IMR-90 (cell line): ENCODE measurements around the gene CCDC7. TPM values are rescaled to one million over a fixed set of nuclear protein-coding genes. Genes with fewer than 3 reads are reported as not detected.

Experiments
- ATAC-seq: fragments of 200-7000 bp; cut with Tn5 transposase; 2 replicates; pipeline ENCODE4 v1.9.1; 2020; ENCODE audit warnings: low read depth, mild to moderate bottlenecking, moderate library complexity
- BruUV-seq: library from RNA; stranded (reverse); fragments of 400-500 nt; replicated peaks from 2 replicates; lab custom pipeline; 2021; lab: Mats Ljungman, UMichigan
- CTCF ChIA-PET: fragments of 300-600 bp; formaldehyde crosslinking; extraction: SDS; loops from one replicate; lab custom pipeline; 2021; ENCODE audit warnings: antibody characterized with exemption; lab: Yijun Ruan, JAX
- POLR2A ChIA-PET: fragments of 300-600 bp; sonication (Branson Sonifier 250); formaldehyde crosslinking; loops from one replicate; lab custom pipeline; 2022; ENCODE audit warnings: antibody characterized with exemption; ENCODE audit not compliant: unreplicated experiment; lab: Charles Lee
- DNase-seq: peaks from one replicate; pipeline ENCODE4 v3.0.0; 2013
- H2AFZ ChIP-seq: replicated peaks from 2 replicates; pipeline ENCODE3; 2013; ENCODE audit warnings: low read length, mild to moderate bottlenecking; ENCODE audit not compliant: poor library complexity
- H2AK5ac ChIP-seq: 2 replicates; pipeline ENCODE4 v1.6.1; 2013; ENCODE audit warnings: low read depth, low read length, inconsistent platforms
- H2AK9ac ChIP-seq: replicated peaks from 2 replicates; pipeline ENCODE3; 2013; ENCODE audit warnings: mild to moderate bottlenecking, low read depth, low read length, moderate library complexity; ENCODE audit not compliant: poor library complexity
- H2BK120ac ChIP-seq: 2 replicates; pipeline ENCODE4 v1.6.1; 2013; ENCODE audit warnings: low read depth, low read length, inconsistent platforms
- H2BK15ac ChIP-seq: 3 replicates; pipeline ENCODE4 v1.6.1; 2013; ENCODE audit warnings: low read depth, low read length, inconsistent platforms
- H2BK20ac ChIP-seq: 2 replicates; pipeline ENCODE4 v1.6.1; 2013; ENCODE audit warnings: low read depth, mild to moderate bottlenecking, inconsistent platforms, low read length, moderate library complexity
- H2BK5ac ChIP-seq: 2 replicates; pipeline ENCODE4 v1.6.1; 2013; ENCODE audit warnings: mild to moderate bottlenecking, low read depth, low read length, inconsistent platforms; ENCODE audit not compliant: poor library complexity, severe bottlenecking
- H3K14ac ChIP-seq: replicated peaks from 2 replicates; pipeline ENCODE4 v1.6.1; 2013; ENCODE audit warnings: low read depth, low read length, inconsistent platforms
- H3K18ac ChIP-seq: 2 replicates; pipeline ENCODE4 v1.6.1; 2013; ENCODE audit warnings: low read depth, low read length, control low read depth
- H3K23ac ChIP-seq: 2 replicates; pipeline ENCODE4 v1.6.1; 2013; ENCODE audit warnings: low read depth, low read length, inconsistent platforms
- H3K27ac ChIP-seq: 2 replicates; pipeline ENCODE4 v1.5.1; 2013; ENCODE audit warnings: mild to moderate bottlenecking, control low read depth, low read length; ENCODE audit not compliant: insufficient read depth
- H3K27me3 ChIP-seq: 2 replicates; pipeline ENCODE4 v1.6.1; 2013; ENCODE audit warnings: low read length; ENCODE audit not compliant: control insufficient read depth, insufficient read depth
- H3K36me3 ChIP-seq: 2 replicates; pipeline ENCODE4 v1.6.1; 2013; ENCODE audit warnings: low read length, mixed read lengths; ENCODE audit not compliant: control insufficient read depth, insufficient read depth
- H3K4ac ChIP-seq: 2 replicates; pipeline ENCODE4 v1.6.1; 2013; ENCODE audit warnings: low read depth, low read length, inconsistent platforms
- H3K4me1 ChIP-seq: 2 replicates; pipeline ENCODE4 v1.6.1; 2013; ENCODE audit warnings: low read length, mixed read lengths; ENCODE audit not compliant: control insufficient read depth, insufficient read depth
- H3K4me2 ChIP-seq: 2 replicates; pipeline ENCODE4 v1.6.1; 2013; ENCODE audit warnings: low read depth, mild to moderate bottlenecking, control low read depth, low read length, moderate library complexity
- H3K4me3 ChIP-seq: 2 replicates; pipeline ENCODE4 v1.5.1; 2013; ENCODE audit warnings: low read depth, mild to moderate bottlenecking, control low read depth, low read length, moderate library complexity; ENCODE audit not compliant: insufficient read depth
- H3K56ac ChIP-seq: 2 replicates; pipeline ENCODE4 v1.6.1; 2013; ENCODE audit warnings: low read length, inconsistent platforms; ENCODE audit not compliant: insufficient read depth; ENCODE audit errors: extremely low read depth
- H3K79me1 ChIP-seq, 2 experiments: 2 replicates each; pipeline ENCODE4 v1.6.1; 2013; ENCODE audit warnings: low read length in 2 of 2, inconsistent platforms in 1 of 2, low read depth in 1 of 2
- H3K9ac ChIP-seq: 2 replicates; pipeline ENCODE4 v1.6.1; 2013; ENCODE audit warnings: low read depth, low read length, control low read depth
- H3K9me1 ChIP-seq: 2 replicates; pipeline ENCODE4 v1.6.1; 2013; ENCODE audit warnings: low read length, inconsistent platforms; ENCODE audit not compliant: insufficient read depth
- H3K9me3 ChIP-seq: 2 replicates; pipeline ENCODE4 v1.6.1; 2013; ENCODE audit warnings: low read length; ENCODE audit not compliant: control insufficient read depth, insufficient read depth
- H4K20me1 ChIP-seq: 2 replicates; pipeline ENCODE4 v1.6.1; 2013; ENCODE audit warnings: low read length, inconsistent platforms; ENCODE audit not compliant: insufficient read depth
- H4K5ac ChIP-seq: 2 replicates; pipeline ENCODE4 v1.6.1; 2013; ENCODE audit warnings: mild to moderate bottlenecking, low read depth, low read length, control low read depth
- H4K8ac ChIP-seq, 2 experiments: 2 replicates each; pipeline ENCODE4 v1.6.1; 2013; ENCODE audit warnings: low read depth in 2 of 2, low read length in 2 of 2, control low read depth in 1 of 2, inconsistent platforms in 1 of 2
- H4K91ac ChIP-seq: 2 replicates; pipeline ENCODE4 v1.6.1; 2013; ENCODE audit warnings: low read depth, low read length, inconsistent platforms; ENCODE audit not compliant: insufficient read depth
- BHLHE40 ChIP-seq: fragments of 150-350 bp; IDR thresholded peaks from 2 replicates; pipeline ENCODE4 v1.6.1; 2016; ENCODE audit warnings: mild to moderate bottlenecking, low read depth, low read length
- RFX5 ChIP-seq: IDR thresholded peaks from 2 replicates; pipeline ENCODE4 v1.8.0; 2012; ENCODE audit warnings: low read depth, mild to moderate bottlenecking, low read length, moderate library complexity
- WGBS, 2 experiments: methylation state at CpG; one replicate each; pipeline versions ENCODE4 v1.1.5 to v1.1.7; 2013; ENCODE audit warnings: missing lambda C conversion rate in 2 of 2; ENCODE audit not compliant: insufficient read length in 1 of 2; ENCODE audit errors: extremely low coverage in 2 of 2; 5-methylcytosine and 5-hydroxymethylcytosine counted together
- dilution Hi-C: fragments of 300-500 bp; cut with HindIII; formaldehyde crosslinking; loops from one replicate; pipeline ENCODE4 v1.14.3; 2018; ENCODE audit warnings: low sequenced_read_pairs; ENCODE audit not compliant: unreplicated experiment
- in situ Hi-C: fragments of 300-500 bp; cut with MboI; formaldehyde crosslinking; loops from 3 replicates; pipeline ENCODE4 v1.14.3; 2019; ENCODE audit warnings: low sequenced_read_pairs, inconsistent platforms, mixed read lengths
- intact Hi-C: fragments of 100-400 bp; cut with micrococcal nuclease; formaldehyde crosslinking; loops from 2 replicates; pipeline ENCODE4 v1.10.0; 2022
- polyA plus RNA-seq, 3 experiments: library from polyadenylated mRNA; depleted of rRNA; stranded (reverse); fragments of >200 nt; gene quantifications; 2 replicates each; pipeline ENCODE4 v1.2.3, GENCODE V29; 2012; ENCODE audit warnings: low replicate concordance in 1 of 3
- total RNA-seq: library from RNA; depleted of rRNA; stranded (reverse); fragments of >200 nt; gene quantifications from 2 replicates; pipeline ENCODE4 v1.2.3, GENCODE V29; 2012
- TF ChIP-seq, protein P1 (sequence below): fragments of 150-350 bp; IDR thresholded peaks from 2 replicates; pipeline ENCODE4 v1.6.1; 2017; ENCODE audit warnings: mild to moderate bottlenecking, antibody characterized with exemption, low read length, low read depth

The CCDC7 gene
- total and polyA plus RNA-seq, 2 of the 4 experiments (the other 2 are of a cell fraction), result 0.74 to 4.3 TPM

GRCh38 chr10:32459051-32459698 lies 13.2 kb downstream of the CCDC7 start:
- no peak overlapping the region for H3K56ac ChIP-seq
- no peaks in the 10 kb centered on the region for H3K36me3 ChIP-seq
- no peak overlapping the region for H4K91ac ChIP-seq
- H3K9me1 ChIP-seq, result no peaks in the 10 kb centered on the region
- DNase-seq (no peak), ATAC-seq (no peak)
- H4K5ac ChIP-seq, result no peak overlapping the region
- POLR2A ChIA-PET, result no interaction called here
- H3K4me3 ChIP-seq, result no peak overlapping the region
- H3K4me2 ChIP-seq, result no peak overlapping the region
- no peak overlapping the region for H4K8ac ChIP-seq
- H3K4me1 ChIP-seq, result no peaks in the 10 kb centered on the region
- no peaks in the 10 kb centered on the region for H3K27me3 ChIP-seq
- BruUV-seq, result no TSS peak
- in situ Hi-C loops (no loop called here), intact Hi-C loops (no loop called here), dilution Hi-C loops (no loop called here)
- H3K79me1 ChIP-seq, result no peaks in the 10 kb centered on the region
- H3K18ac ChIP-seq, result no peak overlapping the region
- H3K14ac ChIP-seq, result no peak overlapping the region
- no peak overlapping the region for H2BK15ac ChIP-seq
- no peak overlapping the region for H2BK5ac ChIP-seq
- H2BK20ac ChIP-seq, result no peak overlapping the region
- no peak overlapping the region for H3K27ac ChIP-seq
- TF ChIP-seq, protein P1, sequence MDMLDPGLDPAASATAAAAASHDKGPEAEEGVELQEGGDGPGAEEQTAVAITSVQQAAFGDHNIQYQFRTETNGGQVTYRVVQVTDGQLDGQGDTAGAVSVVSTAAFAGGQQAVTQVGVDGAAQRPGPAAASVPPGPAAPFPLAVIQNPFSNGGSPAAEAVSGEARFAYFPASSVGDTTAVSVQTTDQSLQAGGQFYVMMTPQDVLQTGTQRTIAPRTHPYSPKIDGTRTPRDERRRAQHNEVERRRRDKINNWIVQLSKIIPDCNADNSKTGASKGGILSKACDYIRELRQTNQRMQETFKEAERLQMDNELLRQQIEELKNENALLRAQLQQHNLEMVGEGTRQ, result no peak
- no peak for TF ChIP-seq RFX5
- no peak for TF ChIP-seq BHLHE40
- CTCF ChIA-PET, result interaction anchor here (0.9 kb wide), 1 partner anchor 53 kb away, joined by 3 read pairs; no protein-coding TSS in a partner anchor
- no peak overlapping the region for H2BK120ac ChIP-seq
- no peaks in the 10 kb centered on the region for H3K9me3 ChIP-seq
- no CpG with 5 or more reads among the region's 1 CpG for WGBS, 2 experiments
- H2AFZ ChIP-seq, result no peak overlapping the region
- H2AK9ac ChIP-seq, result no peak overlapping the region
- no peak overlapping the region for H3K9ac ChIP-seq
- H4K20me1 ChIP-seq, result no peaks in the 10 kb centered on the region
- no peak overlapping the region for H3K4ac ChIP-seq
- H2AK5ac ChIP-seq, result no peak overlapping the region
- H3K23ac ChIP-seq, result no peak overlapping the region
